ENCODE data around the gene NRXN3. TPM values are rescaled to one million over a fixed set of nuclear protein-coding genes. Genes with fewer than 3 reads are reported as not detected.

NRXN3 gene
- total and polyA plus RNA-seq, 2 experiments from 2014 or later = 1.0 to 1.8 TPM

GRCh38 chr14:78417532-78417931 is 247.4 kb downstream of the NRXN3 start:
- no peaks in the 10 kb centered on the region for H4K20me1 ChIP-seq (replicated peaks; ENCODE audit: insufficient read depth)
- no peaks in the 10 kb centered on the region for H3K27me3 Mint-ChIP-seq (ENCODE audit: insufficient read depth, low read depth, poor library complexity)
- no peaks in the 10 kb centered on the region for H3K9me3 Mint-ChIP-seq
- H3K36me3 ChIP-seq (ENCODE audit: insufficient read depth) = no peaks in the 10 kb centered on the region
- peaks cover 3% of the 10 kb centered on the region; the same call in 1 of the 2 replicates for H3K9me2 ChIP-seq (ENCODE audit: insufficient read depth)
- no peak overlapping the region for H3K27ac Mint-ChIP-seq
- TF ChIP-seq, protein P1, sequence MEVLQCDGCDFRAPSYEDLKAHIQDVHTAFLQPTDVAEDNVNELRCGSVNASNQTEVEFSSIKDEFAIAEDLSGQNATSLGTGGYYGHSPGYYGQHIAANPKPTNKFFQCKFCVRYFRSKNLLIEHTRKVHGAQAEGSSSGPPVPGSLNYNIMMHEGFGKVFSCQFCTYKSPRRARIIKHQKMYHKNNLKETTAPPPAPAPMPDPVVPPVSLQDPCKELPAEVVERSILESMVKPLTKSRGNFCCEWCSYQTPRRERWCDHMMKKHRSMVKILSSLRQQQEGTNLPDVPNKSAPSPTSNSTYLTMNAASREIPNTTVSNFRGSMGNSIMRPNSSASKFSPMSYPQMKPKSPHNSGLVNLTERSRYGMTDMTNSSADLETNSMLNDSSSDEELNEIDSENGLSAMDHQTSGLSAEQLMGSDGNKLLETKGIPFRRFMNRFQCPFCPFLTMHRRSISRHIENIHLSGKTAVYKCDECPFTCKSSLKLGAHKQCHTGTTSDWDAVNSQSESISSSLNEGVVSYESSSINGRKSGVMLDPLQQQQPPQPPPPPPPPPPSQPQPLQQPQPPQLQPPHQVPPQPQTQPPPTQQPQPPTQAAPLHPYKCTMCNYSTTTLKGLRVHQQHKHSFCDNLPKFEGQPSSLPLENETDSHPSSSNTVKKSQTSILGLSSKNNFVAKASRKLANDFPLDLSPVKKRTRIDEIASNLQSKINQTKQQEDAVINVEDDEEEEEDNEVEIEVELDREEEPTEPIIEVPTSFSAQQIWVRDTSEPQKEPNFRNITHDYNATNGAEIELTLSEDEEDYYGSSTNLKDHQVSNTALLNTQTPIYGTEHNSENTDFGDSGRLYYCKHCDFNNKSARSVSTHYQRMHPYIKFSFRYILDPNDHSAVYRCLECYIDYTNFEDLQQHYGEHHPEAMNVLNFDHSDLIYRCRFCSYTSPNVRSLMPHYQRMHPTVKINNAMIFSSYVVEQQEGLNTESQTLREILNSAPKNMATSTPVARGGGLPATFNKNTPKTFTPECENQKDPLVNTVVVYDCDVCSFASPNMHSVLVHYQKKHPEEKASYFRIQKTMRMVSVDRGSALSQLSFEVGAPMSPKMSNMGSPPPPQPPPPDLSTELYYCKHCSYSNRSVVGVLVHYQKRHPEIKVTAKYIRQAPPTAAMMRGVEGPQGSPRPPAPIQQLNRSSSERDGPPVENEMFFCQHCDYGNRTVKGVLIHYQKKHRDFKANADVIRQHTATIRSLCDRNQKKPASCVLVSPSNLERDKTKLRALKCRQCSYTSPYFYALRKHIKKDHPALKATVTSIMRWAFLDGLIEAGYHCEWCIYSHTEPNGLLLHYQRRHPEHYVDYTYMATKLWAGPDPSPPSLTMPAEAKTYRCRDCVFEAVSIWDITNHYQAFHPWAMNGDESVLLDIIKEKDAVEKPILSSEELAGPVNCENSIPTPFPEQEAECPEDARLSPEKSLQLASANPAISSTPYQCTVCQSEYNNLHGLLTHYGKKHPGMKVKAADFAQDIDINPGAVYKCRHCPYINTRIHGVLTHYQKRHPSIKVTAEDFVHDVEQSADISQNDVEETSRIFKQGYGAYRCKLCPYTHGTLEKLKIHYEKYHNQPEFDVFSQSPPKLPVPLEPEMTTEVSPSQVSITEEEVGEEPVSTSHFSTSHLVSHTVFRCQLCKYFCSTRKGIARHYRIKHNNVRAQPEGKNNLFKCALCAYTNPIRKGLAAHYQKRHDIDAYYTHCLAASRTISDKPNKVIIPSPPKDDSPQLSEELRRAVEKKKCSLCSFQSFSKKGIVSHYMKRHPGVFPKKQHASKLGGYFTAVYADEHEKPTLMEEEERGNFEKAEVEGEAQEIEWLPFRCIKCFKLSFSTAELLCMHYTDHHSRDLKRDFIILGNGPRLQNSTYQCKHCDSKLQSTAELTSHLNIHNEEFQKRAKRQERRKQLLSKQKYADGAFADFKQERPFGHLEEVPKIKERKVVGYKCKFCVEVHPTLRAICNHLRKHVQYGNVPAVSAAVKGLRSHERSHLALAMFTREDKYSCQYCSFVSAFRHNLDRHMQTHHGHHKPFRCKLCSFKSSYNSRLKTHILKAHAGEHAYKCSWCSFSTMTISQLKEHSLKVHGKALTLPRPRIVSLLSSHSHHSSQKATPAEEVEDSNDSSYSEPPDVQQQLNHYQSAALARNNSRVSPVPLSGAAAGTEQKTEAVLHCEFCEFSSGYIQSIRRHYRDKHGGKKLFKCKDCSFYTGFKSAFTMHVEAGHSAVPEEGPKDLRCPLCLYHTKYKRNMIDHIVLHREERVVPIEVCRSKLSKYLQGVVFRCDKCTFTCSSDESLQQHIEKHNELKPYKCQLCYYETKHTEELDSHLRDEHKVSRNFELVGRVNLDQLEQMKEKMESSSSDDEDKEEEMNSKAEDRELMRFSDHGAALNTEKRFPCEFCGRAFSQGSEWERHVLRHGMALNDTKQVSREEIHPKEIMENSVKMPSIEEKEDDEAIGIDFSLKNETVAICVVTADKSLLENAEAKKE (CRISPR knock-in tag; IDR thresholded peaks at IDR 0.05) = no peak
- TF ChIP-seq EZH2phosphoT487 (IDR thresholded peaks at IDR 0.05; ENCODE audit: unreplicated experiment) = no peak
- no peak for TF ChIP-seq ZNF114 (CRISPR knock-in tag; IDR thresholded peaks at IDR 0.05)
- no peak for TF ChIP-seq JUNB (IDR thresholded peaks at IDR 0.05; ENCODE audit: unreplicated experiment)
- TF ChIP-seq, protein P2, sequence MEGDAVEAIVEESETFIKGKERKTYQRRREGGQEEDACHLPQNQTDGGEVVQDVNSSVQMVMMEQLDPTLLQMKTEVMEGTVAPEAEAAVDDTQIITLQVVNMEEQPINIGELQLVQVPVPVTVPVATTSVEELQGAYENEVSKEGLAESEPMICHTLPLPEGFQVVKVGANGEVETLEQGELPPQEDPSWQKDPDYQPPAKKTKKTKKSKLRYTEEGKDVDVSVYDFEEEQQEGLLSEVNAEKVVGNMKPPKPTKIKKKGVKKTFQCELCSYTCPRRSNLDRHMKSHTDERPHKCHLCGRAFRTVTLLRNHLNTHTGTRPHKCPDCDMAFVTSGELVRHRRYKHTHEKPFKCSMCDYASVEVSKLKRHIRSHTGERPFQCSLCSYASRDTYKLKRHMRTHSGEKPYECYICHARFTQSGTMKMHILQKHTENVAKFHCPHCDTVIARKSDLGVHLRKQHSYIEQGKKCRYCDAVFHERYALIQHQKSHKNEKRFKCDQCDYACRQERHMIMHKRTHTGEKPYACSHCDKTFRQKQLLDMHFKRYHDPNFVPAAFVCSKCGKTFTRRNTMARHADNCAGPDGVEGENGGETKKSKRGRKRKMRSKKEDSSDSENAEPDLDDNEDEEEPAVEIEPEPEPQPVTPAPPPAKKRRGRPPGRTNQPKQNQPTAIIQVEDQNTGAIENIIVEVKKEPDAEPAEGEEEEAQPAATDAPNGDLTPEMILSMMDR (conservative IDR thresholded peaks at IDR 0.05; ENCODE audit: low read depth in 2 of 2) = no peak
- TF ChIP-seq, protein P3, sequence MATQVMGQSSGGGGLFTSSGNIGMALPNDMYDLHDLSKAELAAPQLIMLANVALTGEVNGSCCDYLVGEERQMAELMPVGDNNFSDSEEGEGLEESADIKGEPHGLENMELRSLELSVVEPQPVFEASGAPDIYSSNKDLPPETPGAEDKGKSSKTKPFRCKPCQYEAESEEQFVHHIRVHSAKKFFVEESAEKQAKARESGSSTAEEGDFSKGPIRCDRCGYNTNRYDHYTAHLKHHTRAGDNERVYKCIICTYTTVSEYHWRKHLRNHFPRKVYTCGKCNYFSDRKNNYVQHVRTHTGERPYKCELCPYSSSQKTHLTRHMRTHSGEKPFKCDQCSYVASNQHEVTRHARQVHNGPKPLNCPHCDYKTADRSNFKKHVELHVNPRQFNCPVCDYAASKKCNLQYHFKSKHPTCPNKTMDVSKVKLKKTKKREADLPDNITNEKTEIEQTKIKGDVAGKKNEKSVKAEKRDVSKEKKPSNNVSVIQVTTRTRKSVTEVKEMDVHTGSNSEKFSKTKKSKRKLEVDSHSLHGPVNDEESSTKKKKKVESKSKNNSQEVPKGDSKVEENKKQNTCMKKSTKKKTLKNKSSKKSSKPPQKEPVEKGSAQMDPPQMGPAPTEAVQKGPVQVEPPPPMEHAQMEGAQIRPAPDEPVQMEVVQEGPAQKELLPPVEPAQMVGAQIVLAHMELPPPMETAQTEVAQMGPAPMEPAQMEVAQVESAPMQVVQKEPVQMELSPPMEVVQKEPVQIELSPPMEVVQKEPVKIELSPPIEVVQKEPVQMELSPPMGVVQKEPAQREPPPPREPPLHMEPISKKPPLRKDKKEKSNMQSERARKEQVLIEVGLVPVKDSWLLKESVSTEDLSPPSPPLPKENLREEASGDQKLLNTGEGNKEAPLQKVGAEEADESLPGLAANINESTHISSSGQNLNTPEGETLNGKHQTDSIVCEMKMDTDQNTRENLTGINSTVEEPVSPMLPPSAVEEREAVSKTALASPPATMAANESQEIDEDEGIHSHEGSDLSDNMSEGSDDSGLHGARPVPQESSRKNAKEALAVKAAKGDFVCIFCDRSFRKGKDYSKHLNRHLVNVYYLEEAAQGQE (IDR thresholded peaks at IDR 0.05; ENCODE audit: unreplicated experiment) = no peak
- TF ChIP-seq CREB1 (CRISPR knock-in tag; IDR thresholded peaks at IDR 0.05; ENCODE audit: low read depth) = no peak
- TF ChIP-seq EZH2 (IDR thresholded peaks at IDR 0.05; ENCODE audit: low read depth, unreplicated experiment) = no peak
- TF ChIP-seq POLR2AphosphoS5 (IDR thresholded peaks at IDR 0.05; ENCODE audit: low read depth) = no peak
- TF ChIP-seq ETS1 (IDR thresholded peaks at IDR 0.05) = no peak
- no peak for TF ChIP-seq STAT1 (IDR thresholded peaks at IDR 0.05; ENCODE audit: unreplicated experiment)
- no peak for TF ChIP-seq ZNF331 (CRISPR knock-in tag; IDR thresholded peaks at IDR 0.05; ENCODE audit: low read depth)
- no peak for TF ChIP-seq NANOG (IDR thresholded peaks at IDR 0.05; ENCODE audit: borderline replicate concordance)
- H3K79me2 ChIP-seq (replicated peaks; ENCODE audit: insufficient read depth) = no peaks in the 10 kb centered on the region
- H3K4me3 ChIP-seq = no peak overlapping the region
- H3K36me3 Mint-ChIP-seq (ENCODE audit: low read depth) = no peaks in the 10 kb centered on the region
- no peak overlapping the region for H3K4me2 ChIP-seq
- ATAC-seq = no peak
- DNase-seq (ENCODE audit: low spot score) = no peak
- no peaks in the 10 kb centered on the region for H3K4me1 ChIP-seq (ENCODE audit: insufficient read depth)
- H3F3A ChIP-seq (replicated peaks; ENCODE audit: low read depth) = no peaks in the 10 kb centered on the region
- no peak overlapping the region for H3K4me3 Mint-ChIP-seq
- no peaks in the 10 kb centered on the region for H3K4me1 Mint-ChIP-seq
- no peaks in the 10 kb centered on the region for H3K27me3 ChIP-seq (ENCODE audit: insufficient read depth)
- no peak overlapping the region for H2AFZ ChIP-seq
- no peak overlapping the region for H3K27ac ChIP-seq (ENCODE audit: low read depth)

All from GM23338 (cell line).